ENCODE measurements around the gene TCF4.

GRCh38 chr18:55500316-55501086, 87.5 kb downstream of the TCF4 start:
- TF ChIP-seq CTCF (conservative IDR thresholded peaks at IDR 0.05; ENCODE audit: low read depth, low read length): no peak
- no peak for TF ChIP-seq EZH2 (IDR thresholded peaks at IDR 0.05; ENCODE audit: borderline replicate concordance, low read depth, low read length, poor library complexity, severe bottlenecking)

All from A673 (cell line).